GM18505 (cell line): Measurements from ENCODE around the gene PTTG2.
"Not testable (repeated sequence)": the region's sequence is repeated elsewhere in the genome, so short reads cannot be mapped to it uniquely, and the experiment has no call there.

Source experiments
- ATAC-seq: cut with Tn5 transposase; IDR thresholded peaks from one replicate; pipeline ENCODE4 v1.9.1; 2021; ENCODE audit not compliant: unreplicated experiment
- POLR2A ChIP-seq: IDR thresholded peaks from 4 replicates; pipeline ENCODE4 v1.6.1; 2011; ENCODE audit warnings: borderline replicate concordance; ENCODE audit not compliant: insufficient read depth, insufficient read length; ENCODE audit errors: extremely low read depth

The PTTG2 gene

DNA sequence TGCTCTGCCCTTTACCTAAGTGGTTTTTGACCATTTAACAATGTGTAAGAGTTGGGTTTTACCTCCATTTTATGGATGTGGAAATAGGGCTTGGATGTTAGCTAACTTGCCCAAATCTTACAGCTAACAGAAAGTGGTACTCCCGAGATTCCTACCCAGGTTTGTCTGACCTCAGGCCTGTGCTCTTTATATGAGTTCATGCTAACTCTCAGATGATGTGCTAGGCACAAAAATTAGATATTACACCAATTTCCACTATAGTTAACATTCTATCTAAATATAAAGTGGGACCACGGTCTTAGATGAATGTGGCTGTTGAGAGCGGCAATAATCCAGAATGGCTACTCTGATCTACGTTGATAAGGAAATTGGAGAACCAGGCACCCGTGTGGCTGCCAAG is at the start of gene PTTG2:
Gene PTTG2, plus strand, starts transcription at position 301 of the 400 bp plus-strand sequence. Its CDS starts 37 bp downstream, at position 338.
- TF ChIP-seq POLR2A: no peak

DNA sequence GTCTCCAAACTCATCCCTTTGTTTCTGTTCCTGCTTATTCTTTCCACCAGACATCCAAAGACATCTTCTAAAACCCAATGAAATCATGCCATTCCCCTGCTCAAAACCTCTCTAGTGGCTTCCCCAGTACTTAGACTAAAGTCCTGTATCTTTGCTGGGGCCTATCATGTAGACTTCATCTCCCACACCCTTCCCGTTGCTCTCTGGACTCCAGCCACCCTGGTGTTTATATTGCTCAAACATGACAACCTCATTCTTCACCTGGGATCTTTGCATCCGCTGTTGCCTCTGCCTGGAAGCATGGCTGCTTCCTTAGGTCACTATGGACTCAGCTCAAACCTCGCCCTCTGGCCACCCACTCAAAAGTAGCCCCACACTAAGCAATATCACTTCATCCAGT is 45.7 kb upstream of the PTTG2 start:
- no peak for ATAC-seq
- no peak for TF ChIP-seq POLR2A

More for the DNA sequence above, at the start of gene PTTG2:
- no peak for ATAC-seq

GRCh38 chr4:37917388-37917787 is 42.8 kb upstream of the PTTG2 start:
- no peak for ATAC-seq
- no peak for TF ChIP-seq POLR2A

DNA sequence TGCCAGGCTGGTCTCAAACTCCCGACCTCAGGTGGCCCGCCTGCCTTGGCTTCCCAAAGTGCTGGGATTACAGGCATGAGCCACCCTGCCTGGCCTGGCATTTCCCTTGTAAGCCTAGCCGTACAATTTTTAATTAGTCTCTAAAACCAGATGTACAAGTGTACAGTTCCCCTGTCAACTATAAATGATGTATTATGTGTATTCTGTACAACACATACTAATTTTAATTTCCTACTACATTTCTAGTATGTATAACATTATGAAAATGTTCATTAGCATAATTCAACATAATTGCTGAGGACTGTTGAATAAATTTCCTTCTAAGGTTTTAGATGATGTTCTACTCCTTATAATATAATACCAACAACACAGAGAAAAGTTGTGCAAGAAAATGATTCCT is 41.5 kb upstream of the PTTG2 start:
- TF ChIP-seq POLR2A: no peak
- no peak for ATAC-seq

DNA sequence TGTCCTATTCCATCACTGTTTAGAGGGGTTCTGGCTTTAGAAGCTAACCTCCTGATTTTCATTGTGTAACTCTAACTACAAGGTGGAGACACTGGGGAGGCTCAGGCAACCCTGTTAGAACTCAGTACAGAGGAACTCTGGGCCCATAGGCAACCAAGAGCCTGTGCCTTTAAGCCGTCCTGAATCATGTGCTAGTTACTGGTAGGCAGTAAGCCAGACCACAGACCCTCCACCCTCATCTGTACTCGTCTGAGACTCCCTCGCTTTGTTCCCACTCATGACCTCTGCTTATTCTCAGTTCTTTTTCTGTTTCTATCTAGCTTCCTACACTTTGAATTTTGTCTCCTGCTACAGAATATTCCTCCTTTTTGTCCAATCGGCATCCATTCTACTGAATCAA is 37.9 kb upstream of the PTTG2 start:
- no peak for ATAC-seq
- no peak for TF ChIP-seq POLR2A

GRCh38 chr4:37923089-37923488 is 37.1 kb upstream of the PTTG2 start:
- not testable (repeated sequence) for ATAC-seq

DNA sequence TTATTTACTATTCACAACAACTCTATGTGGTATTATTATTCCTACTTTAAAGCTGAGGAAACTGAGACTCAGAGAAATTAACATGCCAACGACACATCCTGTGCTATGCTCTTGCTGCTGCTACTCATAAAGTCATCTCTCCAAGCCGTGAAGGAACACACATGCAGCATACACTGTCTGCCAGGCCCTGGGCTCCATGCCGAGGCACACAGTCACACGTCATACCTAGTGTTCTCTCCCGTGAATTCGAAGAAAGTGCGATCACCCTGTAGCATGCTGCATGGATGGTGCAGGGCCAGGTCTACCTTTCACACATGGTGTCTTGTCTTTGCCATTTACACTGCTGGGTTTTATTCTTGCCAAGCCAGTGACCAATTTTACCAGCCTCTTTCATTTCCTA is 35.3 kb upstream of the PTTG2 start:
- no peak for TF ChIP-seq POLR2A

DNA sequence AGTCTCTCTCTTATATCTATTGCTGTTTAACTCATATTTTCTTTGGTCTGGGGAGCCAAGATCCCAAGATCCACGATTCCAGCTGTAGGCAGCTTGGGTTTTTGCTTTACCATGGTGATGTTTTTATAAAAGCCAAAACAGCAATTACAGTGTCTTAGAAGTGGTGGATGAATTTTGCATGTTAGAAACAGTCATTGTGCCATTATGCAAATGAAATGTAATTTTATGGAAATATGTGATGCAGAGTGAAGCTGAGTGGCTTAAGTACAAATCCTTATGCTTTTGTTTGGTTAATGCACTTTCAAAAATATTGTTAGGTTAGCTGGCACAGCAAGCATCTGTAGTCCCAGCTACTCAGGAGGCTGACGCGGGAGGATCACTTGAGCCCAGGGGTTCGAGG is 32.8 kb upstream of the PTTG2 start:
- ATAC-seq: no peak
- no peak for TF ChIP-seq POLR2A

More for the DNA sequence above, 35.3 kb upstream of the PTTG2 start:
- ATAC-seq: no peak

- no peak for TF ChIP-seq POLR2A
- ATAC-seq: no peak
These were observed 31.5 kb upstream of the PTTG2 start for GRCh38 chr4:37928426-37929416.

GRCh38 chr4:37934096-37934495 is 26.1 kb upstream of the PTTG2 start:
- TF ChIP-seq POLR2A: no peak
- ATAC-seq: no peak

DNA sequence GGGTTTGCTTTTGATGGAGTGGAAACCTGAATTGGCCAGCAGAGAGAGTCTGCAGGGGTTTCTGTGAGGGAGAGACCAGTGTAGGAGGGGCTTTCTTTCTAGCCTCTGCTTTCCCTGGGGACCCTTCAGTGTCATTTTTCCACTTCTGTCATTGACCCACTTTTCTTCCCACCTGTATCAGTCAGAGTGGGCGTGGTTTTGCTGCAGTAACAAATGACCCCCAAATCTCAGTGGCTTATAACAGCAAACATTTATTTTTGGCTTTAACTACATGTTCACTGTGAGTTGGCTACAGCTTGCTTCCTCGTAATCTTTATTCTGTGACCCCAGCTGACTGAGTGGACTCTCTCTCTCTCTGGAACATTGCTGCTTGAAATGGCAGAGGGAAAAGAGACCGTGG is 25.6 kb upstream of the PTTG2 start:
- ATAC-seq: no peak
- TF ChIP-seq POLR2A: no peak

DNA sequence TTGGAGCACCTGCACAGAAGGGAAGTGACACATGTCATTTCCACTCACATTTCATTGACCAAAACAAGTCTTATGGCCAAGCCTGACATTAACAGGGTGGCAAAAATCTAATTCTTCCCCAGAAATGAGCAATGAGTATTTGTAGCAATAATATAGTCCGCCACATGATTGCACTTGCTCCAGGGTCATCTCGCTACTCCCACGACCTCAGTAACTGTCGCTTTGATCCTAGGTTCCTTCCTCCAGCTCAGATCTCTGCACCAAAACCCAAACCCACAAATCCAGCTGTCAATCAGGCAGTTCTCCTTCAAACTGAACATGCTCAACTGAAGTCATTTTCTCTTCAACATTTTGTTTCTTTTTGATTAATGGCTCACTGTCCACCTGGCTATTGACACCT is 25.2 kb upstream of the PTTG2 start:
- TF ChIP-seq POLR2A: no peak
- no peak for ATAC-seq

GRCh38 chr4:37936889-37937498 is 23.2 kb upstream of the PTTG2 start:
- no peak for TF ChIP-seq POLR2A

DNA sequence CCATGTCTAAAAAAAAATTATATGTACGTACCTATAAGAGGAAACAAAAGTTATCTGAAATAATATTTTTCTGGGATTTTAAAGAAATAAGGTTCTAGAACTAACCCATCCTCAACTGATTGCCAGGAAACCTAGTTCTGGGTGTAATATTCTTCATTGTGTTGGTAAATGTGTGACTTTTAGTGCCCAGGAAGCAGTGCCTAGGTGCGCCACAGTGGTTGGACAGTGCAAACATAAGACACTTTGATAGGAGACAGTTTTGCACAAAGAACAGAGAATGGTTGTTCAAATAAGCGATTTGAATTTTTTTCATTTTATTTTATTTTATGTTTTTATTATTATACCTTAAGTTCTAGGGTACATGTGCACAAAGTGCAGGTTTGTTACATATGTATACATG is 22.0 kb upstream of the PTTG2 start:
- no peak for TF ChIP-seq POLR2A
- no peak for ATAC-seq

More at GRCh38 chr4:37936889-37937498, 23.2 kb upstream of the PTTG2 start:
- no peak for ATAC-seq
